HEK293 (cell line): ENCODE results near the gene PHTF1.

ENCODE experiments used
- CTCF ChIA-PET: fragments of 350-600 bp; formaldehyde crosslinking; extraction: SDS; loops from one replicate; lab custom pipeline; 2021; ENCODE audit warnings: antibody characterized with exemption; lab: Yijun Ruan, JAX
- POLR2A ChIA-PET: fragments of 300-600 bp; formaldehyde crosslinking; extraction: SDS; loops from one replicate; lab custom pipeline; 2020; ENCODE audit warnings: antibody characterized with exemption, inconsistent platforms; lab: Yijun Ruan, JAX
- H3K27ac ChIP-seq: fragments of 200-500 bp; sonication (Bioruptor generic); 2 replicates; pipeline ENCODE4 v1.5.1; 2014; ENCODE audit warnings: low read depth, low read length, control low read depth, inconsistent platforms; ENCODE audit errors: extremely low read depth
- H3K36me3 ChIP-seq, 2 experiments: fragments of 200-500 bp in 1 of 2; sonication (Bioruptor generic) in 1 of 2; 1 replicate in 1 of 2; 2 replicates in 1 of 2; pipeline ENCODE4 v1.5.1; 2014 to 2017; ENCODE audit warnings: inconsistent platforms in 2 of 2, low read length in 2 of 2; ENCODE audit not compliant: control insufficient read depth in 2 of 2, insufficient read depth in 1 of 2
- H3K4me1 ChIP-seq: fragments of 200-500 bp; sonication (Bioruptor generic); 2 replicates; pipeline ENCODE4 v1.5.1; 2014; ENCODE audit warnings: mild to moderate bottlenecking, low read length, inconsistent platforms; ENCODE audit not compliant: control insufficient read depth, insufficient read depth
- H3K4me3 ChIP-seq: 2 replicates; pipeline ENCODE4 v1.5.1; 2011; ENCODE audit warnings: low read depth, mild to moderate bottlenecking, control low read depth, low read length, moderate library complexity
- H3K9me3 ChIP-seq: fragments of 200-500 bp; sonication (Bioruptor generic); 2 replicates; pipeline ENCODE4 v1.5.1; 2014; ENCODE audit warnings: low read depth, low read length, inconsistent platforms; ENCODE audit not compliant: control insufficient read depth, insufficient read depth
- BCL11A ChIP-seq: fragments of 450-650 bp; formaldehyde crosslinking; IDR thresholded peaks from 2 replicates; pipeline ENCODE4 v1.5.1; 2016; ENCODE audit warnings: low read depth, missing biosample characterization, missing genetic modification characterization
- BCL6B ChIP-seq: fragments of 450-650 bp; formaldehyde crosslinking; IDR thresholded peaks from 2 replicates; pipeline ENCODE4 v1.5.1; 2017; ENCODE audit warnings: missing biosample characterization, missing genetic modification characterization
- HOXA7 ChIP-seq: sonication (generic); formaldehyde crosslinking; IDR thresholded peaks from 2 replicates; pipeline ENCODE4 v1.8.1; 2022; ENCODE audit warnings: missing genetic modification reagents, borderline replicate concordance
- KLF10 ChIP-seq: fragments of 450-650 bp; IDR thresholded peaks from 2 replicates; pipeline ENCODE4 v1.5.1; 2018; ENCODE audit warnings: missing biosample characterization, mild to moderate bottlenecking, missing genetic modification characterization
- KLF16 ChIP-seq: fragments of 450-650 bp; formaldehyde crosslinking; IDR thresholded peaks from 2 replicates; pipeline ENCODE4 v1.5.1; 2017; ENCODE audit warnings: missing biosample characterization, missing genetic modification characterization
- PRDM4 ChIP-seq: fragments of 450-650 bp; formaldehyde crosslinking; IDR thresholded peaks from 2 replicates; pipeline ENCODE4 v1.5.1; 2017; ENCODE audit warnings: missing biosample characterization, missing genetic modification characterization
- SP2 ChIP-seq: fragments of 450-650 bp; formaldehyde crosslinking; IDR thresholded peaks from 2 replicates; pipeline ENCODE4 v1.5.1; 2016; ENCODE audit warnings: missing biosample characterization, missing genetic modification characterization
- SP7 ChIP-seq: fragments of 450-650 bp; formaldehyde crosslinking; IDR thresholded peaks from 2 replicates; pipeline ENCODE4 v1.5.1; 2016; ENCODE audit warnings: missing biosample characterization, missing genetic modification characterization
- ZBTB1 ChIP-seq: fragments of 450-650 bp; formaldehyde crosslinking; IDR thresholded peaks from 2 replicates; pipeline ENCODE4 v1.5.1; 2016; ENCODE audit warnings: missing biosample characterization, missing genetic modification characterization
- ZNF132 ChIP-seq: fragments of 450-650 bp; formaldehyde crosslinking; IDR thresholded peaks from 2 replicates; pipeline ENCODE4 v1.5.1; 2017; ENCODE audit warnings: missing biosample characterization, missing genetic modification characterization, borderline replicate concordance
- ZNF146 ChIP-seq: fragments of 450-650 bp; formaldehyde crosslinking; IDR thresholded peaks from 2 replicates; pipeline ENCODE4 v1.5.1; 2016; ENCODE audit warnings: missing biosample characterization, missing genetic modification characterization
- ZNF221 ChIP-seq: fragments of 450-650 bp; formaldehyde crosslinking; IDR thresholded peaks from 2 replicates; pipeline ENCODE4 v1.5.1; 2017; ENCODE audit warnings: missing biosample characterization, missing genetic modification characterization, borderline replicate concordance
- ZNF423 ChIP-seq: fragments of 450-650 bp; formaldehyde crosslinking; IDR thresholded peaks from 2 replicates; pipeline ENCODE4 v1.5.1; 2016; ENCODE audit warnings: missing biosample characterization, missing genetic modification characterization
- ZNF433 ChIP-seq: fragments of 450-650 bp; formaldehyde crosslinking; IDR thresholded peaks from 2 replicates; pipeline ENCODE4 v1.5.1; 2016; ENCODE audit warnings: missing biosample characterization, missing genetic modification characterization, low read depth
- ZNF488 ChIP-seq: fragments of 450-650 bp; formaldehyde crosslinking; IDR thresholded peaks from 2 replicates; pipeline ENCODE4 v1.5.1; 2016; ENCODE audit warnings: missing biosample characterization, missing genetic modification characterization
- ZNF560 ChIP-seq: fragments of 450-650 bp; formaldehyde crosslinking; IDR thresholded peaks from 2 replicates; pipeline ENCODE4 v1.5.1; 2017; ENCODE audit warnings: missing biosample characterization, missing genetic modification characterization, borderline replicate concordance
- ZNF670 ChIP-seq: fragments of 450-650 bp; formaldehyde crosslinking; IDR thresholded peaks from 2 replicates; pipeline ENCODE4 v1.5.1; 2016; ENCODE audit warnings: missing biosample characterization, missing genetic modification characterization, low read depth
- ZNF701 ChIP-seq: fragments of 450-650 bp; formaldehyde crosslinking; IDR thresholded peaks from 2 replicates; pipeline ENCODE4 v1.5.1; 2016; ENCODE audit warnings: missing biosample characterization, missing genetic modification characterization
- ZNF707 ChIP-seq: fragments of 450-650 bp; formaldehyde crosslinking; IDR thresholded peaks from 2 replicates; pipeline ENCODE4 v1.5.1; 2016; ENCODE audit warnings: missing biosample characterization, missing genetic modification characterization
- ZNF777 ChIP-seq: fragments of 450-650 bp; formaldehyde crosslinking; IDR thresholded peaks from 2 replicates; pipeline ENCODE4 v1.5.1; 2017; ENCODE audit warnings: missing biosample characterization, missing genetic modification characterization, borderline replicate concordance
- ZNF830 ChIP-seq: fragments of 450-650 bp; IDR thresholded peaks from 2 replicates; pipeline ENCODE4 v1.5.0; 2018; ENCODE audit warnings: missing biosample characterization, missing genetic modification characterization, low read depth, mild to moderate bottlenecking, moderate library complexity
- ZSCAN30 ChIP-seq: fragments of 450-650 bp; IDR thresholded peaks from 2 replicates; pipeline ENCODE4 v1.5.1; 2018; ENCODE audit warnings: missing biosample characterization, mild to moderate bottlenecking, missing genetic modification characterization, moderate library complexity
- TF ChIP-seq, protein P1 (sequence below): fragments of 450-650 bp; formaldehyde crosslinking; IDR thresholded peaks from 2 replicates; pipeline ENCODE4 v1.5.1; 2016; ENCODE audit warnings: missing biosample characterization, missing genetic modification characterization
- TF ChIP-seq, protein P2 (sequence below): fragments of 450-650 bp; formaldehyde crosslinking; IDR thresholded peaks from 2 replicates; pipeline ENCODE4 v1.5.1; 2016; ENCODE audit warnings: missing biosample characterization, missing genetic modification characterization
- TF ChIP-seq, protein P3 (sequence below): fragments of 450-650 bp; formaldehyde crosslinking; IDR thresholded peaks from 2 replicates; pipeline ENCODE4 v1.5.1; 2017; ENCODE audit warnings: missing biosample characterization, missing genetic modification characterization

PHTF1 gene

DNA sequence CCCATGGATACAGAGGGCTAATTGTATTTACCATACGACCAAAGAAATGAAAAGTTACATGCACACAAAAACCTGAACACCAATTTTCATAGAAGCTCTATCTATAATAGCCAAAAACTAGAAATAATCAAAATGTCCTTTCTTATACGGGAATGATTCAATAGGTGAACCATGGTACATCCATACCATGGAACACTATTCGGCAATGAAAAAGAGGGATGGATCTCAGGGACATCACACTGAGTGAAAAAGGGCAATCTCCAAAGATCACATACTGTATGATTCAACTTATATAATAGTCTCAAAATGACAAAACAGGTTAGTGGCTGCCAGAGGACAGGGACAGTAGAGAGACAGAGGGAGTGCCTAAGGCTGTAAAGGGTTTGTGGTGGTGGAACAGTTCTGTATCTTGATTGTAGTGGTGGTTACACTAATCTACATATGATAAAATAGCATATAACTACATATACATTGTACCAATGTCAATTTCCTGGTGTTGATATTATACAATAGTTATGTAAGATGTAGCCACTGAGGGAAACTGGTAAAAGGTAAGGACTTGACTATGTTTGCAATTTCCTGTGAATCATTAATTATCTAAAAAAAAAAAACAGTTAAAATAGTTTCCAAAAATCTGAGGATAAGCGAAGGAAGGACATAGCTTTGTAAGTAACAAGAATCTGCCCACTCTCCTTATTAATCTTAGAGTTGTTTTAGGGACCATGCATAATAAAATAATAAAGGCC is 49.3 kb upstream of the PHTF1 start:
- Histone ChIP-seq H3K36me3 (peaks cover 0 to 5% of the 10 kb centered on the region in 2 experiments; a peak in 1 of 3 replicates), H3K4me3 (no peak overlapping the region), H3K27ac (no peak overlapping the region), H3K4me1 (peaks cover 12% of the 10 kb centered on the region), H3K9me3 (no peaks in the 10 kb centered on the region)
- POLR2A ChIA-PET = no interaction called here
- TF ChIP-seq, protein P1, sequence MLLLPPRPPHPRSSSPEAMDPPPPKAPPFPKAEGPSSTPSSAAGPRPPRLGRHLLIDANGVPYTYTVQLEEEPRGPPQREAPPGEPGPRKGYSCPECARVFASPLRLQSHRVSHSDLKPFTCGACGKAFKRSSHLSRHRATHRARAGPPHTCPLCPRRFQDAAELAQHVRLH = peak; percentile 63; the same call in 1 of the 2 replicates
- TF ChIP-seq ZNF433 (tag by site-specific recombination) = no peak
- TF ChIP-seq, protein P2, sequence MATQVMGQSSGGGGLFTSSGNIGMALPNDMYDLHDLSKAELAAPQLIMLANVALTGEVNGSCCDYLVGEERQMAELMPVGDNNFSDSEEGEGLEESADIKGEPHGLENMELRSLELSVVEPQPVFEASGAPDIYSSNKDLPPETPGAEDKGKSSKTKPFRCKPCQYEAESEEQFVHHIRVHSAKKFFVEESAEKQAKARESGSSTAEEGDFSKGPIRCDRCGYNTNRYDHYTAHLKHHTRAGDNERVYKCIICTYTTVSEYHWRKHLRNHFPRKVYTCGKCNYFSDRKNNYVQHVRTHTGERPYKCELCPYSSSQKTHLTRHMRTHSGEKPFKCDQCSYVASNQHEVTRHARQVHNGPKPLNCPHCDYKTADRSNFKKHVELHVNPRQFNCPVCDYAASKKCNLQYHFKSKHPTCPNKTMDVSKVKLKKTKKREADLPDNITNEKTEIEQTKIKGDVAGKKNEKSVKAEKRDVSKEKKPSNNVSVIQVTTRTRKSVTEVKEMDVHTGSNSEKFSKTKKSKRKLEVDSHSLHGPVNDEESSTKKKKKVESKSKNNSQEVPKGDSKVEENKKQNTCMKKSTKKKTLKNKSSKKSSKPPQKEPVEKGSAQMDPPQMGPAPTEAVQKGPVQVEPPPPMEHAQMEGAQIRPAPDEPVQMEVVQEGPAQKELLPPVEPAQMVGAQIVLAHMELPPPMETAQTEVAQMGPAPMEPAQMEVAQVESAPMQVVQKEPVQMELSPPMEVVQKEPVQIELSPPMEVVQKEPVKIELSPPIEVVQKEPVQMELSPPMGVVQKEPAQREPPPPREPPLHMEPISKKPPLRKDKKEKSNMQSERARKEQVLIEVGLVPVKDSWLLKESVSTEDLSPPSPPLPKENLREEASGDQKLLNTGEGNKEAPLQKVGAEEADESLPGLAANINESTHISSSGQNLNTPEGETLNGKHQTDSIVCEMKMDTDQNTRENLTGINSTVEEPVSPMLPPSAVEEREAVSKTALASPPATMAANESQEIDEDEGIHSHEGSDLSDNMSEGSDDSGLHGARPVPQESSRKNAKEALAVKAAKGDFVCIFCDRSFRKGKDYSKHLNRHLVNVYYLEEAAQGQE (tag by site-specific recombination) = no peak
- no peak for TF ChIP-seq ZNF670 (tag by site-specific recombination)
- TF ChIP-seq ZSCAN30 = no peak
- no peak for TF ChIP-seq ZNF830 (tag by site-specific recombination)
- no peak for TF ChIP-seq ZNF221 (tag by site-specific recombination)
- TF ChIP-seq KLF16 (tag by site-specific recombination) = no peak
- TF ChIP-seq ZNF132 (tag by site-specific recombination) = no peak
- TF ChIP-seq KLF10 (tag by site-specific recombination) = no peak
- peak; percentile 75 for TF ChIP-seq ZNF146 (tag by site-specific recombination)
- CTCF ChIA-PET = interaction anchor here (0.7 kb wide), 1 partner anchor 16 kb away, joined by 3 read pairs; no protein-coding TSS in a partner anchor

DNA sequence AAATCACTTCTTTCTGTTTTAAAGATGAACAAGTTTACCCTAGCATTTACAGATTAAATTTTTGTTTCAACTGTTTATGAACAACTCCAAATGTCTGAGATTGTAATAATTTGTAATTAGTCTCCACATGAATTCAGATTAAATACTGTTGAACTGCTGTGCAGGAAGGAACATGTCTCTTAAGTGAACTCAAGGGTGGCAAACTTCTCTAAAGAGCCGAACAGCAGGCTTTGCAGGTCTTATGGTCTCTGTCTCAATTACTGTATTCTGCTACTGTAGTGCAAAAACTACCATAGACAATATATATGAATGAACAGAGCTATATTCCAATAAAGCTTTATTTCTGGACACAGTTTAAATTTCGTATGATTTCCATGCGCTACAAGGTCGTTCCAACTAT is 46.4 kb upstream of the PHTF1 start:
- H3K27ac ChIP-seq = no peak overlapping the region
- H3K4me1 ChIP-seq = peaks cover 12% of the 10 kb centered on the region
- CTCF ChIA-PET = interaction anchor here (0.6 kb wide), 2 partner anchors 10 to 477 kb away, joined by 3 to 7 read pairs; no protein-coding TSS in a partner anchor
- no peak overlapping the region for H3K4me3 ChIP-seq
- POLR2A ChIA-PET = interaction anchor here (1.1 kb wide), 1 partner anchor 46 kb away, joined by 3 read pairs; no protein-coding TSS in a partner anchor
- H3K36me3 ChIP-seq = peaks cover 0 to 5% of the 10 kb centered on the region in 2 experiments; a peak in 1 of 3 replicates
- no peaks in the 10 kb centered on the region for H3K9me3 ChIP-seq
- no peak for TF ChIP-seq ZNF488 (tag by site-specific recombination)
- no peak for TF ChIP-seq SP2
- TF ChIP-seq, protein P3, sequence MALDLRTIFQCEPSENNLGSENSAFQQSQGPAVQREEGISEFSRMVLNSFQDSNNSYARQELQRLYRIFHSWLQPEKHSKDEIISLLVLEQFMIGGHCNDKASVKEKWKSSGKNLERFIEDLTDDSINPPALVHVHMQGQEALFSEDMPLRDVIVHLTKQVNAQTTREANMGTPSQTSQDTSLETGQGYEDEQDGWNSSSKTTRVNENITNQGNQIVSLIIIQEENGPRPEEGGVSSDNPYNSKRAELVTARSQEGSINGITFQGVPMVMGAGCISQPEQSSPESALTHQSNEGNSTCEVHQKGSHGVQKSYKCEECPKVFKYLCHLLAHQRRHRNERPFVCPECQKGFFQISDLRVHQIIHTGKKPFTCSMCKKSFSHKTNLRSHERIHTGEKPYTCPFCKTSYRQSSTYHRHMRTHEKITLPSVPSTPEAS (tag by site-specific recombination) = no peak
- TF ChIP-seq ZNF560 (tag by site-specific recombination) = no peak
- no peak for TF ChIP-seq HOXA7 (CRISPR knock-in tag)
- TF ChIP-seq SP7 (tag by site-specific recombination) = no peak
- TF ChIP-seq BCL6B (tag by site-specific recombination) = no peak
- no peak for TF ChIP-seq ZNF423 (tag by site-specific recombination)
- no peak for TF ChIP-seq ZBTB1 (tag by site-specific recombination)
- no peak for TF ChIP-seq ZNF707 (tag by site-specific recombination)
- TF ChIP-seq ZNF701 (tag by site-specific recombination) = no peak
- TF ChIP-seq PRDM4 (tag by site-specific recombination) = no peak
- TF ChIP-seq BCL11A = no peak
- no peak for TF ChIP-seq ZNF777
